ENCODE data around the gene FOXS1. TPM values are rescaled to one million over a fixed set of nuclear protein-coding genes. Genes with fewer than 3 reads are reported as not detected.

Gene FOXS1
- total RNA-seq, 1 experiment from 2014 or later: 6.3 TPM

- ChIA-PET CTCF (interaction anchor here (0.6 kb wide), 1 partner anchor 28 kb away, joined by 3 read pairs; no protein-coding TSS in a partner anchor), POLR2A (no interaction called here)
- Histone ChIP-seq H3K9me3 (ENCODE audit: control insufficient read depth, insufficient read depth, low read depth, low read length) (no peaks in the 10 kb centered on the region), H3K4me3 (ENCODE audit: low read depth in 2 of 2, low read length in 2 of 2) (no peak overlapping the region), H3K27me3 (ENCODE audit: control insufficient read depth, insufficient read depth, low read length) (no peaks in the 10 kb centered on the region; the same call in 1 of the 2 replicates), H3K27ac (ENCODE audit: low read length) (peak overlapping the region; percentile 35; the same call in 1 of the 2 replicates), H3K36me3 (ENCODE audit: control insufficient read depth, insufficient read depth, low read length) (no peaks in the 10 kb centered on the region), H3K4me1 (ENCODE audit: control insufficient read depth, insufficient read depth, low read length) (peaks cover 4% of the 10 kb centered on the region; the same call in 1 of the 2 replicates)
- TF ChIP-seq SIN3A (IDR thresholded peaks at IDR 0.05; ENCODE audit: borderline replicate concordance, insufficient read depth, low read depth, low read length) (no peak), TCF7L2 (IDR thresholded peaks at IDR 0.05; ENCODE audit: low read depth, low read length) (no peak), POLR2AphosphoS5 (IDR thresholded peaks at IDR 0.05; ENCODE audit: low read depth, low read length) (no peak)
- TF ChIP-seq, protein P1, sequence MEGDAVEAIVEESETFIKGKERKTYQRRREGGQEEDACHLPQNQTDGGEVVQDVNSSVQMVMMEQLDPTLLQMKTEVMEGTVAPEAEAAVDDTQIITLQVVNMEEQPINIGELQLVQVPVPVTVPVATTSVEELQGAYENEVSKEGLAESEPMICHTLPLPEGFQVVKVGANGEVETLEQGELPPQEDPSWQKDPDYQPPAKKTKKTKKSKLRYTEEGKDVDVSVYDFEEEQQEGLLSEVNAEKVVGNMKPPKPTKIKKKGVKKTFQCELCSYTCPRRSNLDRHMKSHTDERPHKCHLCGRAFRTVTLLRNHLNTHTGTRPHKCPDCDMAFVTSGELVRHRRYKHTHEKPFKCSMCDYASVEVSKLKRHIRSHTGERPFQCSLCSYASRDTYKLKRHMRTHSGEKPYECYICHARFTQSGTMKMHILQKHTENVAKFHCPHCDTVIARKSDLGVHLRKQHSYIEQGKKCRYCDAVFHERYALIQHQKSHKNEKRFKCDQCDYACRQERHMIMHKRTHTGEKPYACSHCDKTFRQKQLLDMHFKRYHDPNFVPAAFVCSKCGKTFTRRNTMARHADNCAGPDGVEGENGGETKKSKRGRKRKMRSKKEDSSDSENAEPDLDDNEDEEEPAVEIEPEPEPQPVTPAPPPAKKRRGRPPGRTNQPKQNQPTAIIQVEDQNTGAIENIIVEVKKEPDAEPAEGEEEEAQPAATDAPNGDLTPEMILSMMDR (IDR thresholded peaks at IDR 0.05): no peak
- TF ChIP-seq, protein P2, sequence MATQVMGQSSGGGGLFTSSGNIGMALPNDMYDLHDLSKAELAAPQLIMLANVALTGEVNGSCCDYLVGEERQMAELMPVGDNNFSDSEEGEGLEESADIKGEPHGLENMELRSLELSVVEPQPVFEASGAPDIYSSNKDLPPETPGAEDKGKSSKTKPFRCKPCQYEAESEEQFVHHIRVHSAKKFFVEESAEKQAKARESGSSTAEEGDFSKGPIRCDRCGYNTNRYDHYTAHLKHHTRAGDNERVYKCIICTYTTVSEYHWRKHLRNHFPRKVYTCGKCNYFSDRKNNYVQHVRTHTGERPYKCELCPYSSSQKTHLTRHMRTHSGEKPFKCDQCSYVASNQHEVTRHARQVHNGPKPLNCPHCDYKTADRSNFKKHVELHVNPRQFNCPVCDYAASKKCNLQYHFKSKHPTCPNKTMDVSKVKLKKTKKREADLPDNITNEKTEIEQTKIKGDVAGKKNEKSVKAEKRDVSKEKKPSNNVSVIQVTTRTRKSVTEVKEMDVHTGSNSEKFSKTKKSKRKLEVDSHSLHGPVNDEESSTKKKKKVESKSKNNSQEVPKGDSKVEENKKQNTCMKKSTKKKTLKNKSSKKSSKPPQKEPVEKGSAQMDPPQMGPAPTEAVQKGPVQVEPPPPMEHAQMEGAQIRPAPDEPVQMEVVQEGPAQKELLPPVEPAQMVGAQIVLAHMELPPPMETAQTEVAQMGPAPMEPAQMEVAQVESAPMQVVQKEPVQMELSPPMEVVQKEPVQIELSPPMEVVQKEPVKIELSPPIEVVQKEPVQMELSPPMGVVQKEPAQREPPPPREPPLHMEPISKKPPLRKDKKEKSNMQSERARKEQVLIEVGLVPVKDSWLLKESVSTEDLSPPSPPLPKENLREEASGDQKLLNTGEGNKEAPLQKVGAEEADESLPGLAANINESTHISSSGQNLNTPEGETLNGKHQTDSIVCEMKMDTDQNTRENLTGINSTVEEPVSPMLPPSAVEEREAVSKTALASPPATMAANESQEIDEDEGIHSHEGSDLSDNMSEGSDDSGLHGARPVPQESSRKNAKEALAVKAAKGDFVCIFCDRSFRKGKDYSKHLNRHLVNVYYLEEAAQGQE (IDR thresholded peaks at IDR 0.05; ENCODE audit: insufficient read depth in 1 of 2, low read depth in 2 of 2, low read length in 1 of 2): no peak
- no peak for ATAC-seq
- BruUV-seq (replicated peaks): no TSS peak
- in situ Hi-C loops (cut with HindIII; ENCODE audit: low pct_unique_long_range_greater_than_20kb, low sequenced_read_pairs) (no loop called here), intact Hi-C loops (cut with micrococcal nuclease; ENCODE audit: unreplicated experiment) (no loop called here)
- DNase-seq (ENCODE audit: low read depth, low spot score): no peak
Observed at GRCh38 chr20:31881945-31882344, 36.5 kb upstream of the FOXS1 start.

- H3K4me1 ChIP-seq (ENCODE audit: control insufficient read depth, insufficient read depth, low read length): peaks cover 4% of the 10 kb centered on the region; the same call in 1 of the 2 replicates
- peak overlapping the region; percentile 92 for H3K27ac ChIP-seq (ENCODE audit: low read length)
- no peaks in the 10 kb centered on the region for H3K9me3 ChIP-seq (ENCODE audit: control insufficient read depth, insufficient read depth, low read depth, low read length)
- H3K27me3 ChIP-seq (ENCODE audit: control insufficient read depth, insufficient read depth, low read length): no peaks in the 10 kb centered on the region; the same call in 1 of the 2 replicates
- H3K36me3 ChIP-seq (ENCODE audit: control insufficient read depth, insufficient read depth, low read length): no peaks in the 10 kb centered on the region
- TSS peak; percentile 84 for BruUV-seq (replicated peaks)
- in situ Hi-C loops (cut with HindIII; ENCODE audit: low pct_unique_long_range_greater_than_20kb, low sequenced_read_pairs) (no loop called here), intact Hi-C loops (cut with micrococcal nuclease; ENCODE audit: unreplicated experiment) (no loop called here)
- peak overlapping the region; percentile 58 to 92 for H3K4me3 ChIP-seq (ENCODE audit: low read depth in 2 of 2, low read length in 2 of 2)
- ChIA-PET CTCF (interaction anchor here (0.6 to 1.9 kb wide), 3 partner anchors 20 to 237 kb away, joined by 4 to 16 read pairs (median 7); partner anchors contain the start of gene PDRG1), POLR2A (interaction anchor here (0.6 kb wide), 2 partner anchors 63 to 105 kb away, joined by 3 to 4 read pairs; no protein-coding TSS in a partner anchor)
- ATAC-seq: peak; percentile 100
- peak; percentile 98 for DNase-seq (ENCODE audit: low read depth, low spot score)
- TF ChIP-seq, protein P1 (IDR thresholded peaks at IDR 0.05): no peak
- TF ChIP-seq SIN3A (IDR thresholded peaks at IDR 0.05; ENCODE audit: borderline replicate concordance, insufficient read depth, low read depth, low read length): peak; percentile 98
- TF ChIP-seq POLR2AphosphoS5 (IDR thresholded peaks at IDR 0.05; ENCODE audit: low read depth, low read length): peak; percentile 85
- no peak; the same call in none of the 2 replicates for TF ChIP-seq TCF7L2 (IDR thresholded peaks at IDR 0.05; ENCODE audit: low read depth, low read length)
- TF ChIP-seq, protein P2 (IDR thresholded peaks at IDR 0.05; ENCODE audit: insufficient read depth in 1 of 2, low read depth in 2 of 2, low read length in 1 of 2): no peak
Observed at GRCh38 chr20:31879143-31879987, 34.0 kb upstream of the FOXS1 start.

Measured in Panc1 (cell line).